Adipocyte (in vitro differentiated cells): ENCODE data around the gene PACS2.

ENCODE experiments used
- DNase-seq: peaks from one replicate; pipeline ENCODE4 v3.0.0-alpha.2; 2015; ENCODE audit warnings: low read depth
- H3K27me3 ChIP-seq: replicated peaks from 2 replicates; pipeline ENCODE4 v1.7.0; 2013; ENCODE audit warnings: mild to moderate bottlenecking, low read length, moderate library complexity; ENCODE audit not compliant: control insufficient read depth, insufficient read depth
- H3K36me3 ChIP-seq: 2 replicates; pipeline ENCODE4 v1.7.0; 2013; ENCODE audit warnings: low read length, mild to moderate bottlenecking, moderate library complexity; ENCODE audit not compliant: control insufficient read depth, insufficient read depth, severe bottlenecking
- H3K4me1 ChIP-seq: 2 replicates; pipeline ENCODE4 v1.7.0; 2013; ENCODE audit warnings: mild to moderate bottlenecking, low read length, moderate library complexity; ENCODE audit not compliant: control insufficient read depth, insufficient read depth
- H3K4me3 ChIP-seq: 2 replicates; pipeline ENCODE4 v1.7.0; 2013; ENCODE audit warnings: mild to moderate bottlenecking, low read length, moderate library complexity
- H3K9ac ChIP-seq: 2 replicates; pipeline ENCODE4 v1.7.0; 2013; ENCODE audit warnings: mild to moderate bottlenecking, low read length, moderate library complexity
- H3K9me3 ChIP-seq: 2 replicates; pipeline ENCODE4 v1.7.0; 2013; ENCODE audit warnings: mild to moderate bottlenecking, low read length, moderate library complexity; ENCODE audit not compliant: control insufficient read depth

The PACS2 gene

DNA sequence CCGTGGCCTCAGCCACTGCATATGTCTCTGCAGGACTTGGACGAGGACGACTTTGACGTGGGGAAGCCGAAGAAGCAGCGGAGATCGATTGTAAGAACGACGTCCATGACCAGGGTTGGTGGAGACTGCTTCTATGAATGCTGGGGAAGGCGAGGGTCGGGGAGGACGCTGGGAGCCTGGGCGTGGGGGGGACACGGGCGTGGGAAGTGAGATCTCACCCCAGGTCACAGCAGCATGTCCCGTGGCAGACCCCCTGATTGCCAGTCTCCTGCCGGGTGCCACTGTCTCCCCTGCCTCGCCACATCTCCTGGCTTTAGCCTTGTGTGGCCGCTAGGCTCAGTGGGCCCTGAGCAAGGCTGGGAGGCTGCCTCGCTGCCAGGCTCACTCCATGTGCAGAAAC, 53.9 kb downstream of the PACS2 start:
- Histone ChIP-seq H3K4me3 (no peak overlapping the region), H3K36me3 (peaks cover 20% of the 10 kb centered on the region), H3K4me1 (peaks cover 5% of the 10 kb centered on the region), H3K9me3 (no peaks in the 10 kb centered on the region), H3K9ac (no peak overlapping the region), H3K27me3 (no peaks in the 10 kb centered on the region)
- no peak for DNase-seq

DNA sequence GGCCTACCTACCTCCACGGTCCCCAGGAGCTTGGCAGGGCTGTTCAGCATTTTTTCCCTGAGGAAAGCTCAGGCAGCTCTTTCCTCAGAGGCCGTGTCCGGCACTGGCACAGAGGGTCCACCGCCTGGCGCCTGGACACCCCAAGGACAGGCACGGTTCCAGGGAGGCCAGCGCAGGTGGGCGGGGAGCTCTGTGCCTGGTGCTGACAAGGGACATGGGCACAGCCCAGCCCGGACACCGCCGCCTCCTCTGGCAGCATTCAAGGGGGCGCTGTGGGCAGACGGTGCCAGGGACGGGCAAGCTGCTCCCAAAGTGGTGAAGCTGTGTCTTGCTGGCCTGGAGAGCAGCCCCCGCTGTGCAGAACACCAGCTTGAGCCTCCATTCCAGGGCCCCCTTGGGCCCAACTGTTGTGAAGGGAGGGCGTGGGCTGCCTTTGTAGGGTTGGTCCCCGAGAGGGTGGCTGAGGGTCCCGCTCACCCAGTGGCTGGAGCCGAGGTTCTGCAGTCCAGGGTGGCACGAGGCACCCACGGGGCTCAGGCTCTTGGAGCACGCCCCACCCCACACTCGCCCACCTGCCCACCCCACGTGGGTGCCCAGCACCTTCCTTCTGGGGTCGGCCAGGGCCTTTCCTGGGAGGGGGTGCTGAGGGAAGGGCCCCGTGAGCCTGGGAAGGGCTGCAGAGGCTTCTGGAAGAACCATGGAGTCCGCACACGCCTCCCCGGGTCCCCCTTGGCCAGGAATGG, 54.5 kb downstream of the PACS2 start:
- no peak for DNase-seq

DNA sequence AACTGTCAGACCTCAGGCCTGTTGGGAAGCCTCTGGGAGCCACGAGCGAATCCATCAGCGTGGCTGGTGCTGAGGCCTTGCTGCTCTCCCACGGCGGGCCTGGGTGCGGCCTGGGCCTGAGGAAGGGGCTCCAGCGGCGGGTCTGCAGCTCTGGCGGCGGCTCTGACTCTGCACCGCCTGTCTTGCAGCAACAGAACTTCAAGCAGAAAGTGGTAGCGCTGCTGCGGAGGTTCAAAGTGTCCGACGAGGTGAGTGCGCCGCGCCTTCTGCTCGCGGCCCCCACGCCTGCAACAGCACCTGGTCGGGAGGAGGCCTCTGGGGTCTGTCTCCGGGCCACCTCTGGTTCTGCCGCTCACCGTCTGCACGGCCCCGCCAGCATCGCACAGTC, 55.1 kb downstream of the PACS2 start:
- Histone ChIP-seq H3K4me1 (no peaks in the 10 kb centered on the region), H3K4me3 (no peak overlapping the region), H3K27me3 (no peaks in the 10 kb centered on the region), H3K9ac (no peak overlapping the region), H3K36me3 (peaks cover 20% of the 10 kb centered on the region), H3K9me3 (no peaks in the 10 kb centered on the region)
- no peak for DNase-seq

More for the DNA sequence above, 54.5 kb downstream of the PACS2 start:
- Histone ChIP-seq H3K36me3 (peaks cover 20% of the 10 kb centered on the region), H3K9ac (no peak overlapping the region), H3K27me3 (no peaks in the 10 kb centered on the region), H3K9me3 (no peaks in the 10 kb centered on the region), H3K4me3 (no peak overlapping the region), H3K4me1 (no peaks in the 10 kb centered on the region)

DNA sequence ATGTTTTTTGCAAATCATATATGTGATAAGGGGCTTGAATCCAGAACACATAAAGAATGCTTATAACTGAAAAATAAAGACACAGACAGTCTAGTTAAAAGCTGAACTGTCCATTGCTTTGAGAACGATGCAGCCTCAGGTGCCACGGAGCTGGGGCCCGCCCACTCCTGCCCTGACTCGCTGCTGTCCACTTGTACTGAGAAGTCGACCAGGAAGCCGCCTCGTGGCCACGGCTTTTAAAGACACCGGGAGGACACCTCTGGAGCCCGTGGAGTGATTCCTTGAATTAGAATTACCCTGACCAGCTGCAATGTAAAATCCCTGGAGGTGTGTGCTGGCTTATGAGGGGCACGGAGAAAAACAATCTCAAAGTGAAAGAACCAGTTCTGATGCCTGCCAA, 59.8 kb downstream of the PACS2 start:
- H3K4me3 ChIP-seq: no peak overlapping the region
- peaks cover 6% of the 10 kb centered on the region for H3K36me3 ChIP-seq
- H3K9me3 ChIP-seq: no peaks in the 10 kb centered on the region
- no peaks in the 10 kb centered on the region for H3K4me1 ChIP-seq
- H3K27me3 ChIP-seq: no peaks in the 10 kb centered on the region
- no peak overlapping the region for H3K9ac ChIP-seq
- DNase-seq: no peak

DNA sequence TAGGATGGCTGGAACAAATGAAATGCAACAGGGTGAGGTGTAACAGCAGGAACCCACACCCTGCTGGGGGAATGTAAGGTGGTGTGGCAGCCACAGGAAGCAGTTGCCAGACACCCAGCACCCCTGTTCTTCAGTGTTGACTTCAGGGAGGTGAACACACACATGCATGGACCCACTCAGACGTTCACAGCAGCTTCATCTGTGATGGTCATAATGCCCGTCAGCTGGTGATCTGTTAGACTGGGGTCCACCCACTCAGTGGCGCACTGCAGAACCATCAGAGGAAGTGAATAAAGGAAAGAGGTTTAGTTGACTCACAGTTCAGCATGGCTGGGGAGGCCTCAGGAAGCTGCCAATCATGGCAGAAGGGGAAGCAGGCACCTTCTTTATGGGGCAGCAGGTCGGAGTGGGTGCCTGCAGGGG, 61.1 kb downstream of the PACS2 start:
- Histone ChIP-seq H3K9ac (no peak overlapping the region), H3K4me1 (no peaks in the 10 kb centered on the region), H3K4me3 (no peak overlapping the region), H3K36me3 (peaks cover 11% of the 10 kb centered on the region), H3K9me3 (no peaks in the 10 kb centered on the region), H3K27me3 (no peaks in the 10 kb centered on the region)
- no peak for DNase-seq

DNA sequence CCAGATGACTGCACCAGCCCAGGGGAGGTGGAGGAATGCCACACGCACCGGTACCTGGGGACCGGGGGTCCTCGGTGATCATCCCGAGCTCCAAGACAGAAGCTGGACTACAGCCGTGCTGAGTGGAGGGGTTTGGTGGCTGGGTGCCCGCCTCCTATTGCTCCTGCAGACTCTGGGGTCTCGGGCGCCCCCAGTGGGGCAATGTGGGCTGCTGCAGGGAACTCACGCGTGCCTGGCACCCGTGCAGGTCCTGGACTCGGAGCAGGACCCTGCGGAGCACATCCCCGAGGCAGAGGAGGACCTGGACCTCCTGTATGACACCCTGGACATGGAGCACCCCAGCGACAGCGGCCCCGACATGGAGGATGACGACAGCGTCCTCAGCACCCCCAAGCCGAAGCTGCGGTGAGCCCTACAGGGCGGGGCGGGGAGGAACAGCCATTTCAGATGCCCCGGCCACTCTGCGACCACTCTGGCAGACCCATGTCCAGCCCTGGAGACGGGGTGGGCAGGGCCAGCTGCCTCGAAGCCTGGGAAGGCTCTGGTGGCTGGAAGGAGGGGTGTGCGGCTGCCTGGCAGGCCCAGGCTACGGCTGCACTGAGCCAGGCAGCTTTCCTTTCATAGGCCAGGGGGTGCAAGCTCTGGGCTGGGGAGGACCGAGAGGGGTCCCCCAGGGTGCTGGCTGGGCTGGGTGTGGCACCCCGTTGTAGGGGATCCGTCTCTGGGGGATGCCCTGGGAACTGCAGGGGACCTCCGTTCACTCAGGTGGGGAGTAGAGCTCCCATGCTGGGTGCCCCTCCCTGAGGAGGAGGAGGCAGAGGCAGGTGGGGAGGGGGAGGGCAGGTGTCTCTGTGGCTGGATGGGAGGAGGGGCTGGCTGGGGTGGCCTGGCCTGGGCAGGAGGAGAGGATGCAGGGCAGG, 62.2 kb downstream of the PACS2 start:
- H3K4me3 ChIP-seq: no peak overlapping the region
- no peaks in the 10 kb centered on the region for H3K9me3 ChIP-seq
- no peaks in the 10 kb centered on the region for H3K27me3 ChIP-seq
- H3K9ac ChIP-seq: no peak overlapping the region
- H3K36me3 ChIP-seq: peaks cover 7% of the 10 kb centered on the region
- no peaks in the 10 kb centered on the region for H3K4me1 ChIP-seq
- DNase-seq: no peak

DNA sequence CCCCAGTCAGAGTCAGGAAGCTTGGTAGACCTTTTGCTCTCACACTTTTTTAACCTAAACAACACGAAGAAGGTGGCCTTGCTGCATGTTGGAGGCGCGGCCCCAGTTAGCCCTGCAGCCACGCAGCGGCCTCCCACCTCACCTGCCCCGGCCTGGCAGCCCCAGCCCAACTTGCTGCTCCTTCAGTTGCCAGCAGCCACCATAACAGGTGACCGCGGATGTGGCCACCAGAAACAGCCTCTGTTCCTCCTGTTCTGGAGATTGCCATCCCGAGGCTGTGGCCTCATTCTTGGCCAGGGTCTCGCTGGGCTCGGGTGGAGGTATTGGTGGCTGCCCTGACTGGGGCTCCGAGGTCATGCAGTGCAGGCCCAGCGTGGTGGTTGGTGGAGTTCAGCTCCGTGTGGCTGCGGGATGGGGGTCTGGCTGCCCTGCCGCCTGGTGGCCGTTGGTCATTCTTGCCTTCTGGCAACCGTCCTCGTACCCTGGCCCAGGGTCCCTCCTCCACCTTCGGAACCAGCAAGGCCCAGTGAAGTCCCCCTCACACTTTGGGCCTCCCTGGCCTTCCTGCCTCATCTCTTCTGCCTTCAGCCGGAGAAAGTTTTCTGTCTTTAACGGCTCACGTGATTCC, 63.1 kb downstream of the PACS2 start:
- H3K9ac ChIP-seq: no peak overlapping the region
- no peak for DNase-seq
- no peaks in the 10 kb centered on the region for H3K27me3 ChIP-seq
- no peaks in the 10 kb centered on the region for H3K9me3 ChIP-seq
- no peaks in the 10 kb centered on the region for H3K4me1 ChIP-seq
- H3K4me3 ChIP-seq: no peak overlapping the region
- peaks cover 10% of the 10 kb centered on the region for H3K36me3 ChIP-seq

DNA sequence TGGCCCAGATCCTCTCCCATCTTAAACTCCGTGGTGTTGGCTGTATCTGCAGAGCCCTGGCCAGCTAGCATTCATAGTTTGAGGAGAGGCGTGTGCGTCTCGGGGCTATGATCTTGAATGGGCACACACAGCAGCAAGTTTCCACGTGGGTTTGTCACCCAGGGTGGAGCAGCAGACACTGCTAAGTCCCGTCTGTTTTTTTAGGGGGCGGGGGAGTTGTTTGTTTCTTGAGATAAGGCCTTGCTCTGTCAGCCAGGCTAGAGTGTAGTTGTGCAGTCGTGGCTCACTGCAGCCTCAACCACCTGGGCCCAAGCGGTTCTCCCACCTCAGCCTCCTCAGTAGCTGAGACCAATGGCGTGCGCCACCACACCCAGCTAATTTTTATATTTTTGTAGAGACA, 63.7 kb downstream of the PACS2 start:
- H3K4me3 ChIP-seq: no peak overlapping the region
- H3K9ac ChIP-seq: no peak overlapping the region
- no peaks in the 10 kb centered on the region for H3K4me1 ChIP-seq
- no peak for DNase-seq
- peaks cover 12% of the 10 kb centered on the region for H3K36me3 ChIP-seq
- no peaks in the 10 kb centered on the region for H3K9me3 ChIP-seq
- no peaks in the 10 kb centered on the region for H3K27me3 ChIP-seq

DNA sequence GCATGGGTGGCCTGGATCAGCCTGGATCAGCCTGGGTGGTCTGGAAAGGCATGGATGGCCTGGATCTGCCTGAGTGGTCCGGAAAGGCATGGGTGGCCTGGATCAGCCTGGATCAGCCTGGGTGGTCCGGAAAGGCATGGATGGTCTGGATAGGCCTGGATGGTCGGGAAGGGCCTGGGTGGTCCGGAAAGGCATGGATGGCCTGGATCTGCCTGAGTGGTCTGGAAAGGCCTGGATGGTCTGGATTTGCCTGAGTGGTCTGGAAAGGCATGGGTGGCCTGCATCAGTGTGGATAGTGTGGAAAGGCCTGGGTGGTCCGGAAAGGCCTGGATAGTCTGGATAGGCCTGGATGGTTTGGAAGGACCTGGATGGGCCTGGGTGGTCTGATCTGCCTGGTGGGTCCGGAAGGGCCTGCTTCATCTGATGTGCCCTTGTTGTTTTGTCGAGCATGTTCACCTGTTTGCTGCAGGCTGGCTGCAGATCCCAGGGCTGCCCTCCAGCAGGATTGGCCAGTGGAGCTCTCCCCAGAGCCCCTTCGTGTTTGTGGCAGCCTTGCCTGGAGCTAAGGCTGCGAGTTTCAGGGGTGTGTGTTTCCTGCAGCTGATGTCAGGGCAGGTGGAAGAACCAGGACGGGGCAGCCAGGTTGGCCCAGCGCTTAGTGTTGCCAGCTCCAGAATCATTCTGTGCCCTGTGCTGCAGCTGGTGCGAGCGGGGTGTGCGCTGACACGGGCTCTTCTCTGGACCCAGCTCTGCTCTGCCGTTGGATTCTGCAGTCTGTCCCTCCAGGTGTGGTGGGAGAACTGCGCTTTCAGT, 64.5 kb downstream of the PACS2 start:
- Histone ChIP-seq H3K4me3 (no peak overlapping the region), H3K27me3 (no peaks in the 10 kb centered on the region), H3K9me3 (no peaks in the 10 kb centered on the region), H3K9ac (peak overlapping the region; percentile 49), H3K36me3 (peaks cover 12% of the 10 kb centered on the region), H3K4me1 (no peaks in the 10 kb centered on the region)
- no peak for DNase-seq

DNA sequence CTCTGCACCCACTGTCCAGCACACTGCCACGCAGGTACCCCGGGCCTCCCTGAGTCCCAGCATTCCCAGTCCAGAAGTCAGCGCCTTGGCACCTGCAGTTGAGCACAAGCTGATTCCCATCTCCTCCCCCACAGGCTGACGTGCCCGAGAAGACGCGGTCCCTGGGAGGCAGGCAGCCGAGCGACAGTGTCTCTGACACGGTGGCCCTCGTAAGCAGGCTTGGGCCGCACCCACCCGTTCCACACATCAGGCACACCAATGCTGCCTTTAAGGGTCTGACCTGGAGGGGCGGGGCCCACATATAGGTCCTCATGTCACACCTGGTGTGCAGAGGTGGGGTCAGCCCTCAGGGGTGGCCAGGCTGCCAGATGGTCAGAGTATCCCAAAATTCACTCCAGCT, 65.4 kb downstream of the PACS2 start:
- DNase-seq: no peak

More for the DNA sequence above, 65.4 kb downstream of the PACS2 start:
- H3K9me3 ChIP-seq: no peaks in the 10 kb centered on the region
- peaks cover 16% of the 10 kb centered on the region for H3K36me3 ChIP-seq
- H3K9ac ChIP-seq: no peak overlapping the region
- no peaks in the 10 kb centered on the region for H3K4me1 ChIP-seq
- H3K27me3 ChIP-seq: no peaks in the 10 kb centered on the region
- no peak overlapping the region for H3K4me3 ChIP-seq
